CD4-positive, alpha-beta T cell treated with Interleukin-2 at 100 ng/mL for 4 hours (primary cell): ENCODE measurements around the gene INTS11.

Experiments used
- DNase-seq: peaks from one replicate; pipeline ENCODE4 v3.0.0-alpha.2; 2020; ENCODE audit warnings: low spot score

The INTS11 gene

GRCh38 chr1:1299686-1300351 lies 24.6 kb downstream of the INTS11 start:
- peak; percentile 32 for DNase-seq

- DNase-seq: no peak
These were observed 25.4 kb downstream of the INTS11 start for GRCh38 chr1:1298861-1299685.

GRCh38 chr1:1297802-1298424 lies 26.5 kb downstream of the INTS11 start:
- no peak for DNase-seq

- no peak for DNase-seq
These were observed 28.1 kb downstream of the INTS11 start for GRCh38 chr1:1296070-1297061.

- no peak for DNase-seq
These were observed 29.1 kb downstream of the INTS11 start for GRCh38 chr1:1295154-1295923.

- no peak for DNase-seq
These were observed 30.1 kb downstream of the INTS11 start for GRCh38 chr1:1294250-1294890.

GRCh38 chr1:1293263-1294249 lies 30.9 kb downstream of the INTS11 start:
- DNase-seq: no peak

- no peak for DNase-seq
These were observed 31.6 kb downstream of the INTS11 start for GRCh38 chr1:1292851-1293250.

- no peak for DNase-seq
These were observed 32.0 kb downstream of the INTS11 start for GRCh38 chr1:1292442-1292779.

GRCh38 chr1:1291548-1292441 lies 32.7 kb downstream of the INTS11 start:
- peak; percentile 74 for DNase-seq

- DNase-seq: no peak
These were observed 33.4 kb downstream of the INTS11 start for GRCh38 chr1:1291023-1291528.

GRCh38 chr1:1290238-1290731 lies 34.2 kb downstream of the INTS11 start:
- DNase-seq: peak; percentile 74

- no peak for DNase-seq
These were observed 37.0 kb downstream of the INTS11 start for GRCh38 chr1:1287288-1288110.

GRCh38 chr1:1286313-1287261 lies 37.9 kb downstream of the INTS11 start:
- DNase-seq: no peak

- no peak for DNase-seq
These were observed 38.7 kb downstream of the INTS11 start for GRCh38 chr1:1285611-1286311.
